Measurements from ENCODE around the gene ECI2.

Gene ECI2

GRCh38 chr6:4074478-4075235, 60.7 kb downstream of the ECI2 start:
- Histone ChIP-seq H3K27ac (no peak overlapping the region), H3K36me3 (replicated peaks) (no peaks in the 10 kb centered on the region), H3K27me3 (replicated peaks) (no peaks in the 10 kb centered on the region), H3K4me3 (ENCODE audit: low read depth, low read length) (no peak overlapping the region)
- no peak for TF ChIP-seq CTCF (IDR thresholded peaks at IDR 0.05; ENCODE audit: low read depth, low read length, missing control alignments)
- no peak for DNase-seq
- in situ Hi-C loops (cut with HindIII; ENCODE audit: low pct_ligation_motif_present, low sequenced_read_pairs): no loop called here

- H3K4me3 ChIP-seq (ENCODE audit: low read depth, low read length): no peak overlapping the region
- DNase-seq: no peak
- no peaks in the 10 kb centered on the region for H3K36me3 ChIP-seq (replicated peaks)
- no peak for TF ChIP-seq CTCF (IDR thresholded peaks at IDR 0.05; ENCODE audit: low read depth, low read length, missing control alignments)
- no peaks in the 10 kb centered on the region for H3K27me3 ChIP-seq (replicated peaks)
- in situ Hi-C loops (cut with HindIII; ENCODE audit: low pct_ligation_motif_present, low sequenced_read_pairs): no loop called here
- no peak overlapping the region for H3K27ac ChIP-seq
Measured at GRCh38 chr6:4071330-4071729, 64.0 kb downstream of the ECI2 start.

GRCh38 chr6:4069199-4069598, 66.2 kb downstream of the ECI2 start:
- DNase-seq: no peak
- in situ Hi-C loops (cut with HindIII; ENCODE audit: low pct_ligation_motif_present, low sequenced_read_pairs): no loop called here
- Histone ChIP-seq H3K27ac (no peak overlapping the region), H3K27me3 (replicated peaks) (no peaks in the 10 kb centered on the region), H3K36me3 (replicated peaks) (peaks cover 9% of the 10 kb centered on the region), H3K4me3 (ENCODE audit: low read depth, low read length) (no peak overlapping the region)
- TF ChIP-seq CTCF (IDR thresholded peaks at IDR 0.05; ENCODE audit: low read depth, low read length, missing control alignments): no peak

- no peak for DNase-seq
- TF ChIP-seq CTCF (IDR thresholded peaks at IDR 0.05; ENCODE audit: low read depth, low read length, missing control alignments): no peak
- no peaks in the 10 kb centered on the region for H3K27me3 ChIP-seq (replicated peaks)
- peaks cover 18% of the 10 kb centered on the region for H3K36me3 ChIP-seq (replicated peaks)
- no peak overlapping the region for H3K4me3 ChIP-seq (ENCODE audit: low read depth, low read length)
- in situ Hi-C loops (cut with HindIII; ENCODE audit: low pct_ligation_motif_present, low sequenced_read_pairs): no loop called here
- H3K27ac ChIP-seq: no peak overlapping the region
Measured at GRCh38 chr6:4067673-4068072, 67.7 kb downstream of the ECI2 start.

- H3K27ac ChIP-seq: no peak overlapping the region
- in situ Hi-C loops (cut with HindIII; ENCODE audit: low pct_ligation_motif_present, low sequenced_read_pairs): no loop called here
- no peaks in the 10 kb centered on the region for H3K27me3 ChIP-seq (replicated peaks)
- TF ChIP-seq CTCF (IDR thresholded peaks at IDR 0.05; ENCODE audit: low read depth, low read length, missing control alignments): no peak
- peaks cover 24% of the 10 kb centered on the region for H3K36me3 ChIP-seq (replicated peaks)
- no peak for DNase-seq
- no peak overlapping the region for H3K4me3 ChIP-seq (ENCODE audit: low read depth, low read length)
Measured at GRCh38 chr6:4066029-4066755, 69.2 kb downstream of the ECI2 start.

Measured in brain microvascular endothelial cell (primary cell).